VCaP (cell line): ENCODE data around the gene SLC22A17.
A peak's percentile ranks its signal among the peaks of the same experiment; 100 is the strongest.

Source experiments
- H3K27ac ChIP-seq: fragments of 450-650 bp; 2 replicates; pipeline ENCODE4 v1.5.1; 2017
- TF ChIP-seq, protein P1 (sequence below): fragments of 450-650 bp; conservative IDR thresholded peaks from 2 replicates; pipeline ENCODE4 v1.5.1; 2017; ENCODE audit warnings: mild to moderate bottlenecking, moderate library complexity

SLC22A17 gene

DNA sequence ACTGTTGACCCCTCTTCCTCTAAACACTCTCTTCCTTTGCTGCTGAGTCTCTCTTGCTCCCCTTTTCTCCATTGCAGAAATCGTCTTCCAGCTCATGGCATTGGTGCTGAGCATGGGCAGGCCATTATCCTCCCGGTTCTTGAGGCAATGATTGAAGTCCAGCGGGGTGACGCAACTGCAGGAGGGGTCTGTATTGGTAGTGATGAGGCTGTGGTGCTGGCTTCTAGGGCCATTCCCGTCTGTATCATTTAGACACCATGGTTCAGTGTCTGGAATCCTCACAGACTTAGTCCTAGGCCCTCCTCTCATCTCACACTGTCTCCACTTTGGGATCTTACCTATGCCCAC, 720 bp upstream of the SLC22A17 start:
- TF ChIP-seq, protein P1, sequence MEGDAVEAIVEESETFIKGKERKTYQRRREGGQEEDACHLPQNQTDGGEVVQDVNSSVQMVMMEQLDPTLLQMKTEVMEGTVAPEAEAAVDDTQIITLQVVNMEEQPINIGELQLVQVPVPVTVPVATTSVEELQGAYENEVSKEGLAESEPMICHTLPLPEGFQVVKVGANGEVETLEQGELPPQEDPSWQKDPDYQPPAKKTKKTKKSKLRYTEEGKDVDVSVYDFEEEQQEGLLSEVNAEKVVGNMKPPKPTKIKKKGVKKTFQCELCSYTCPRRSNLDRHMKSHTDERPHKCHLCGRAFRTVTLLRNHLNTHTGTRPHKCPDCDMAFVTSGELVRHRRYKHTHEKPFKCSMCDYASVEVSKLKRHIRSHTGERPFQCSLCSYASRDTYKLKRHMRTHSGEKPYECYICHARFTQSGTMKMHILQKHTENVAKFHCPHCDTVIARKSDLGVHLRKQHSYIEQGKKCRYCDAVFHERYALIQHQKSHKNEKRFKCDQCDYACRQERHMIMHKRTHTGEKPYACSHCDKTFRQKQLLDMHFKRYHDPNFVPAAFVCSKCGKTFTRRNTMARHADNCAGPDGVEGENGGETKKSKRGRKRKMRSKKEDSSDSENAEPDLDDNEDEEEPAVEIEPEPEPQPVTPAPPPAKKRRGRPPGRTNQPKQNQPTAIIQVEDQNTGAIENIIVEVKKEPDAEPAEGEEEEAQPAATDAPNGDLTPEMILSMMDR, result no peak

DNA sequence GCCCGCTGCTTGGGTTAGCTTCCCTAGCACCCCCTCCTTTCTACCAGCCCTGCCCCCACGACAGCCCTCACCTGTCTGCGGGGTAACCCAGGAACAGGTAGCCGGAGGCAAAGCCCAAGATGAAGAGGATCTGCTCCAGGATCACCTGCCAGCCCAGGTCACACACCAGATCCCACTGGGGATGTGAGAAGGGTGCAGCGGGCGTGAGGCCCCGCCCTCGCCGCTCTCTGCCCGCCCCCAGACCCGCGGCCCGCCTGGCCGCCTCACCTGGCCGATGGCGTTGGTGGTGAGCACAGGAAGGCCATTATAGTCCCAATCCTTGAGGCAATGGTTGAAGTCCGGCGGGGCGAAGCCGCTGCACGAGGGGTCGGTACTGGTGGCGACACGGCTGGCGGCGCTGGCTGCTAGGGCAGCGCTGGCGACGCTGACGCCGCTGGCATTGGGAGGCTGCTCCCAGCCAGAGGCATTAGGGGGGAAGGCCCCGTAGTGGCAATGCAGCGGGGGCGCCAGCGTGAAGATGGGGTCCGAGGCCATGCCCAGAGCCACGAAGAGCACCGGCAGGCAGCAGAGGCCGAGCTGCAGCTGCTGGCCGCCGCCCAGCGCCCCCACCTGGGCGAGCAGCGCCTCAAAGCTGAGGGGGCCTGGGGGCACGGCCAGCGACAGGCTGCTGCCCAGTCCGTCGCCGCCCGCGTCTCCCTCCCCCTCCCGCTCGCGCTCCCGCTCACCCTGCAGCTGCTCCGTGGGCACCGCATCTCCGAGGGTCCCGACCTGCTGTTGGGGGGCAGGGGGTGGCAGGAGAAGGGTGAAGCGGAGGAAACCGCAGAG, 794 bp downstream of the SLC22A17 start:
- TF ChIP-seq, protein P1, result no peak
- peak overlapping the region; percentile 51; the same call in 1 of the 2 replicates for H3K27ac ChIP-seq

More for the DNA sequence above, 720 bp upstream of the SLC22A17 start:
- H3K27ac ChIP-seq, result no peak overlapping the region; the same call in 1 of the 2 replicates

DNA sequence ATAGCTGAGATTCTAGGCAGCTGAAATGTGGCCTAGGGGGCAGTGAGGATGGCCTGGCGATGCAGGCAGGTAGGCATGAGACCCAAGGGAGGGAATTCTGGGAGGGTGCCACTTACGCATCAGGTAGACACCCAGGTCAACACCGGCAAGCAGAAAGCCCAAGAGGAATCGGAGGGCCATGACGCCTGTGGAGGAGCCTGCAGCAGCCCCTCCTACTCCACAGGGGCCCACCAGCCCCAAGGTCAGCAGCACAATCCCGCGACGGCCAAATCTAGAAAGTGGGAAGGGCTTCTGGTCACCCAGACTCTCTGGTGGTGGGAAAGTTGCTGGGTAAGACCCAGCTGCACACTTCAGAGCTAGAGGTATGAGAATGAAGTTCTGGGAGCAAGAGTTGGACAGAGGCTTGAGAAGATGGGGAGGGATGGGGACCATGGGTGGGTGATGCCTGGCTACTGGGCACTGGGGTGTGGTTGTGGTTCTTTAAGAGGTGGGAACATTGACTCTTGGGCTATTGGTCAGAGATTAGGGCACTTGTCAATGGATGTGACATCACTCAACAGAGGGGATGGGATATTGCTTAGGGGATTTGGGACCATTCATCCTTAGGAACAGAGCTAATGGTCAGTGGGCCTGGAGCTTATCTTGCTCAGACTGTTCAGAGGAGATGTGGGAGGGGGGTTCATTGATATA, 3.4 kb downstream of the SLC22A17 start:
- TF ChIP-seq, protein P1, result no peak
- H3K27ac ChIP-seq, result no peak overlapping the region

DNA sequence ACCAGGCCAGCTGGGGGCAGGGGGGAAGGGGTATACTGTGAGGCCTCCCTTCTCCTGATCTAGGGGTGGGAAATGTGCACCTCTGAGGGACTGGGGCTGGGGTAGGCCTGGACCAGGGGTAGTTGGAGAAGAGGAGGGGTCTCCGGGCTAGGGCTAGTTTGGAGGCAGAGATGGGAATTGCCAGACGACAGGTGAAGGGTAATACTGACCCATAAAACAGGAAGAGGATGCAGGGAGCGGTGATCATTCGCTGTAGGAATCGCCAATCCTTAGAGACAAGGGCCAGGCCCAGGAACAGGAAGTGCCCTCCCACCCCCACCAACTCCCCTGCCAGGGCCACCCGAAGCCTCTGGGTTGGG, 4.4 kb downstream of the SLC22A17 start:
- no peak overlapping the region for H3K27ac ChIP-seq
- TF ChIP-seq, protein P1, result no peak

DNA sequence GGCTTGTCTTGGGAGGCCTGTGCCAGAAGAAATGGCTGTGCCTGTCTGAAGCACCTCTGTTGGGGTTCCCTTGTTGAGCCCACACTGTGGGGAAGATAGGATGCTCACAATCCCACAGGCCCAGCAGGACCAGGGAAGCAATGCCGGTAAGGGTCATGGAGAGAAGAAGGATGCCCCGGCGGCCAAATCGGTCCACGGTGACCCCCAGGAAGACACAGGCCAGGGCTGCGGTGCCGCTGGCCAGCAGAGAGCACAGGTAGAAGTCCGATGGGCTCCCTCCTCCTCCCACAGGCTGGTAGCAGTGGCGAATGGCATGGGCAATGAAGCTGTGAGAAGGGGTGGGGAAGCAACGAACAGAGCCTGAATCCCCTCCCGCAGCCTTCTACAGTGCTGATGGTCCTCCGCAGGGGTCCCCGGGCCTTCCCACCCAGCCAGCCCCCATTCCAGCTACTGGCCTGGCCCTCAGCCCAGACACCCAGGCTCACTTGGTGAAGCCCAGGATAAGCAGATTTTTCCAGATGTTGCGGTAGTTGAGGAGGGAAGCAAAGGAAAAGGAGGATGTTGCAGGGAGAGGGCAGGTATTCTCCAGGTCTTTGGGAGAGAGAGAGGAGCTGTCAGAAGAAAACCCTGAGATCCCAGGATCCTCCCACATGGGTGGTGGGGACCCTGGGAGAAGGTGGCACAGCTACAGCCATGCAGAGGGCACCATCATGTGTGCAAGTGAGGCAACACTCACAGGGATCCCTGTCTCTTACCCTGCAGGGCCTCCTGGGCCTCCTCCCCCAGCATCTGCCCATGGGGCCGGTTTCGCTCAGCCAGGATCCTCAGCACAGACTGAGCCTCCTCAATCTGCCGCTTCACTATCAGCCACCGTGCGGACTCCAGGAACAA, 5.0 kb downstream of the SLC22A17 start:
- TF ChIP-seq, protein P1, result no peak
- H3K27ac ChIP-seq, result no peak overlapping the region

- H3K27ac ChIP-seq, result no peak overlapping the region
- TF ChIP-seq, protein P1, result no peak
Measured at GRCh38 chr14:23346693-23347405, 5.8 kb downstream of the SLC22A17 start.
